ENCODE data around the gene HOXB4. TPM values are rescaled to one million over a fixed set of nuclear protein-coding genes. Genes with fewer than 3 reads are reported as not detected.

The HOXB4 gene
- total RNA-seq, 1 experiment from 2014 or later: not detected

- Histone ChIP-seq H4K5ac (ENCODE audit: insufficient read length, low read depth, low read length) (no peak overlapping the region), H4K20me1 (ENCODE audit: control insufficient read depth, insufficient read depth, insufficient read length) (no peaks in the 10 kb centered on the region), H2BK15ac (ENCODE audit: low read depth, low read length) (no peak overlapping the region), H3K9ac (ENCODE audit: extremely low read depth, insufficient read length, low read length) (no peak overlapping the region), H4K8ac (replicated peaks; ENCODE audit: insufficient read length, low read depth, low read length) (no peak overlapping the region), H4K91ac (ENCODE audit: insufficient read length, low read depth, low read length) (no peak overlapping the region), H2AK5ac (ENCODE audit: insufficient read length, low read length) (no peak overlapping the region), H2BK20ac (ENCODE audit: low read depth, low read length, poor library complexity, severe bottlenecking) (no peak overlapping the region), H3K56ac (ENCODE audit: insufficient read length, low read depth, low read length) (no peak overlapping the region), H3K4me2 (ENCODE audit: insufficient read depth, insufficient read length, low read length) (peak overlapping the region; percentile 13), H2AFZ (ENCODE audit: low read length) (no peak overlapping the region), H2BK5ac (ENCODE audit: insufficient read length, low read length) (no peak overlapping the region), H3K27ac (ENCODE audit: insufficient read length, low read depth, low read length) (no peak overlapping the region), H2BK120ac (ENCODE audit: low read depth, low read length, poor library complexity, severe bottlenecking) (no peak overlapping the region), H2BK12ac (ENCODE audit: insufficient read length, low read depth, low read length) (no peak overlapping the region), H3K9me3 (ENCODE audit: control insufficient read depth, low read depth, low read length) (no peaks in the 10 kb centered on the region), H3K27me3 (ENCODE audit: insufficient read depth, low read length) (peaks cover 99% of the 10 kb centered on the region), H3K79me1 (ENCODE audit: insufficient read depth, low read depth, low read length, poor library complexity, severe bottlenecking) (no peaks in the 10 kb centered on the region), H3K23me2 (ENCODE audit: insufficient read length, low read depth, low read length, poor library complexity, severe bottlenecking) (no peaks in the 10 kb centered on the region), H3K23ac (ENCODE audit: insufficient read length, low read depth, low read length) (no peak overlapping the region), H3T11ph (ENCODE audit: low read length) (no peak overlapping the region), H3K4ac (ENCODE audit: low read depth, low read length) (no peak overlapping the region), H3K14ac (ENCODE audit: insufficient read depth, low read length) (no peak overlapping the region), H3K18ac (ENCODE audit: insufficient read length, low read depth, low read length) (no peak overlapping the region), H3K4me1 (ENCODE audit: insufficient read depth, low read length) (no peaks in the 10 kb centered on the region), H3K79me2 (ENCODE audit: insufficient read depth, low read length) (no peaks in the 10 kb centered on the region)
- WGBS (ENCODE audit: extremely low coverage, insufficient read length, low lambda C conversion rate): no CpG with 5 or more reads among the region's 68 CpGs
- Mint-ChIP-seq H3K36me3 (ENCODE audit: insufficient read depth in 1 of 3, low read depth in 3 of 3) (no peaks in the 10 kb centered on the region), H3K27me3 (ENCODE audit: low read depth) (peaks cover 100% of the 10 kb centered on the region), H3K27ac (no peak overlapping the region), H3K4me1 (peaks cover 8 to 28% of the 10 kb centered on the region in 2 experiments), H3K9me3 (peaks cover 0 to 21% of the 10 kb centered on the region in 2 experiments; a peak in 2 of 5 replicates), H3K4me3 (peak overlapping the region in 1 of 2 experiments; percentile 39; a peak in 2 of 5 replicates)
- TF ChIP-seq CTCF (conservative IDR thresholded peaks at IDR 0.05): no peak
- DNase-seq: no peak
Observed at GRCh38 chr17:48597778-48598631, 19.9 kb upstream of the HOXB4 start.

All from H9 (cell line).